HepG2 (cell line): ENCODE results near the gene RGS2. TPM values are rescaled to one million over a fixed set of nuclear protein-coding genes. Genes with fewer than 3 reads are reported as not detected.

Experiments used
- AKAP8 ChIP-seq: sonication (generic); formaldehyde crosslinking; IDR thresholded peaks from 2 replicates; pipeline ENCODE4 v1.5.1; 2020; ENCODE audit warnings: mild to moderate bottlenecking, missing genetic modification reagents
- HINFP ChIP-seq: sonication (generic); formaldehyde crosslinking; IDR thresholded peaks from 2 replicates; pipeline ENCODE4 v1.4.0; 2020; ENCODE audit warnings: low read depth, mild to moderate bottlenecking, missing genetic modification reagents
- HNF1B ChIP-seq: sonication (generic); formaldehyde crosslinking; IDR thresholded peaks from 2 replicates; pipeline ENCODE4 v1.5.1; 2020; ENCODE audit warnings: mild to moderate bottlenecking, moderate library complexity, missing genetic modification reagents
- MAF1 ChIP-seq: sonication (generic); formaldehyde crosslinking; IDR thresholded peaks from 2 replicates; pipeline ENCODE4 v1.5.0; 2020; ENCODE audit warnings: missing genetic modification reagents, borderline replicate concordance
- MAFG ChIP-seq: sonication (generic); formaldehyde crosslinking; IDR thresholded peaks from 2 replicates; pipeline ENCODE4 v1.5.1; 2020; ENCODE audit warnings: mild to moderate bottlenecking, missing genetic modification reagents
- MEIS2 ChIP-seq: sonication (generic); formaldehyde crosslinking; IDR thresholded peaks from 2 replicates; pipeline ENCODE4 v1.9.0; 2021; ENCODE audit warnings: mild to moderate bottlenecking, missing genetic modification reagents
- MYNN ChIP-seq: sonication (generic); formaldehyde crosslinking; IDR thresholded peaks from 2 replicates; pipeline ENCODE4 v1.4.0; 2020; ENCODE audit warnings: mild to moderate bottlenecking, low read depth, missing genetic modification reagents
- NBN ChIP-seq: fragments of 450-650 bp; conservative IDR thresholded peaks from 2 replicates; pipeline ENCODE4 v1.6.1; 2017
- POLR2AphosphoS2 ChIP-seq: IDR thresholded peaks from 2 replicates; pipeline ENCODE4 v1.6.1; 2011; ENCODE audit warnings: low read depth, low read length, improper control_type of control experiment
- POLR2G ChIP-seq: fragments of 200-400 bp; formaldehyde crosslinking; IDR thresholded peaks from 2 replicates; pipeline ENCODE4 v1.6.1; 2018; ENCODE audit warnings: mild to moderate bottlenecking, low read depth, low read length, moderate library complexity
- RERE ChIP-seq: IDR thresholded peaks from 2 replicates; pipeline ENCODE4 v1.6.1; 2016; ENCODE audit warnings: low read depth, missing genetic modification reagents, missing compliant biosample characterization
- SAFB2 ChIP-seq: sonication (generic); formaldehyde crosslinking; IDR thresholded peaks from 2 replicates; pipeline ENCODE4 v1.5.1; 2020; ENCODE audit warnings: missing genetic modification reagents, low read depth, mild to moderate bottlenecking, borderline replicate concordance
- SETDB1 ChIP-seq: sonication (generic); formaldehyde crosslinking; IDR thresholded peaks from 2 replicates; pipeline ENCODE4 v1.5.1; 2020; ENCODE audit warnings: missing genetic modification reagents, mild to moderate bottlenecking, borderline replicate concordance
- ZNF136 ChIP-seq: sonication (generic); formaldehyde crosslinking; IDR thresholded peaks from 2 replicates; pipeline ENCODE4 v1.8.1; 2022; ENCODE audit warnings: low read depth, mild to moderate bottlenecking, moderate library complexity, missing genetic modification reagents
- ZNF234 ChIP-seq: sonication (generic); formaldehyde crosslinking; conservative IDR thresholded peaks from 2 replicates; pipeline ENCODE4 v1.5.1; 2020; ENCODE audit warnings: mild to moderate bottlenecking, missing genetic modification reagents
- ZNF354B ChIP-seq: sonication (generic); formaldehyde crosslinking; IDR thresholded peaks from 2 replicates; pipeline ENCODE4 v1.8.0; 2022; ENCODE audit warnings: mild to moderate bottlenecking, missing genetic modification reagents
- ZNF431 ChIP-seq: sonication (generic); formaldehyde crosslinking; IDR thresholded peaks from 2 replicates; pipeline ENCODE4 v1.9.0; 2022; ENCODE audit warnings: missing genetic modification reagents, low read depth, mild to moderate bottlenecking, borderline replicate concordance
- ZNF644 ChIP-seq: IDR thresholded peaks from 2 replicates; pipeline ENCODE4 v1.6.1; 2016; ENCODE audit warnings: low read depth
- ZNF672 ChIP-seq: sonication (generic); formaldehyde crosslinking; IDR thresholded peaks from 2 replicates; pipeline ENCODE4 v1.8.1; 2022; ENCODE audit warnings: missing genetic modification reagents
- ZNF674 ChIP-seq: sonication (generic); formaldehyde crosslinking; IDR thresholded peaks from 2 replicates; pipeline ENCODE4 v1.5.0; 2020; ENCODE audit warnings: low read depth, mild to moderate bottlenecking, missing genetic modification reagents
- ZNF749 ChIP-seq: sonication (generic); formaldehyde crosslinking; IDR thresholded peaks from 2 replicates; pipeline ENCODE4 v1.8.0; 2022; ENCODE audit warnings: mild to moderate bottlenecking, missing genetic modification reagents, moderate library complexity, borderline replicate concordance
- ZNF788 ChIP-seq: sonication (generic); formaldehyde crosslinking; IDR thresholded peaks from 2 replicates; pipeline ENCODE4 v1.5.0; 2020; ENCODE audit warnings: mild to moderate bottlenecking, missing genetic modification reagents, borderline replicate concordance
- polyA plus RNA-seq, 8 experiments: library from polyadenylated mRNA; depleted of rRNA in 3 of 8; stranded (reverse) in 7 of 8; unstranded in 1 of 8; fragments of >200 nt; fragmentation: Illumina TruSeq in 4 of 8; extraction: Trizol in 4 of 8; gene quantifications; 2 replicates each; pipeline versions ENCODE4 v1.2.1 to v1.2.3, GENCODE V29; 2011 to 2016; ENCODE audit warnings: low read depth in 4 of 8, missing spikeins in 1 of 8, mixed read lengths in 1 of 8; ENCODE audit not compliant: insufficient read depth in 1 of 8
- total RNA-seq, 5 experiments: library from RNA; depleted of rRNA; stranded (reverse); fragments of >200 nt; fragmentation: Illumina TruSeq; extraction: Trizol; gene quantifications; 2 replicates each; pipeline ENCODE4 v1.2.3, GENCODE V29; 2016; ENCODE audit warnings: low read depth in 1 of 5

Gene RGS2
- total and polyA plus RNA-seq, 2 of the 13 experiments (the other 11 are each of a cell fraction or from before 2014, with no cell fraction given) = 0.64 to 1.4 TPM

- TF ChIP-seq MAFG (CRISPR knock-in tag) = no peak
- no peak; the same call in 1 of the 2 replicates for TF ChIP-seq RERE (CRISPR knock-in tag)
- no peak for TF ChIP-seq ZNF354B (CRISPR knock-in tag)
- TF ChIP-seq SETDB1 (CRISPR knock-in tag) = no peak
- no peak for TF ChIP-seq ZNF136 (CRISPR knock-in tag)
- TF ChIP-seq AKAP8 = no peak
- TF ChIP-seq ZNF431 = no peak
- peak; percentile 53; the same call in 1 of the 2 replicates for TF ChIP-seq HNF1B (CRISPR knock-in tag)
- TF ChIP-seq HINFP (CRISPR knock-in tag) = 0 out of 2 replicates have a peak, but pooled peaks have one; percentile 84
- TF ChIP-seq SAFB2 (CRISPR knock-in tag) = no peak
- TF ChIP-seq POLR2G = peak; percentile 78
- TF ChIP-seq MAF1 (CRISPR knock-in tag) = peak; percentile 47; the same call in 1 of the 2 replicates
- no peak for TF ChIP-seq NBN
- TF ChIP-seq ZNF234 (CRISPR knock-in tag) = peak; percentile 88; the same call in 1 of the 2 replicates
- TF ChIP-seq ZNF674 (CRISPR knock-in tag) = no peak
- peak; percentile 20 for TF ChIP-seq MEIS2 (CRISPR knock-in tag)
- no peak for TF ChIP-seq ZNF749 (CRISPR knock-in tag)
- TF ChIP-seq MYNN (CRISPR knock-in tag) = no peak
- no peak for TF ChIP-seq POLR2AphosphoS2
- TF ChIP-seq ZNF644 (CRISPR knock-in tag) = no peak
- peak; percentile 51; the same call in 1 of the 2 replicates for TF ChIP-seq ZNF788 (CRISPR knock-in tag)
- TF ChIP-seq ZNF672 (CRISPR knock-in tag) = no peak
Observed at GRCh38 chr1:192808518-192809306, at the start of gene RGS2 (continued).
